Endothelial cell of umbilical vein (primary cell): ENCODE results near the gene CAMTA1. TPM values are rescaled to one million over a fixed set of nuclear protein-coding genes. Genes with fewer than 3 reads are reported as not detected.

Experiments
- BruUV-seq: library from RNA; stranded (reverse); fragments of 400-500 nt; replicated peaks from 2 replicates; lab custom pipeline; 2021; lab: Mats Ljungman, UMichigan
- CTCF ChIA-PET: fragments of 300-600, 350-600 bp; sonication (Branson Sonifier 250); formaldehyde crosslinking; loops from one replicate; lab custom pipeline; 2021; ENCODE audit warnings: antibody characterized with exemption, inconsistent platforms; lab: Charles Lee
- POLR2A ChIA-PET: fragments of 300-600, 350-600 bp; sonication (Branson Sonifier 250); formaldehyde crosslinking; loops from one replicate; lab custom pipeline; 2021; ENCODE audit warnings: antibody characterized with exemption, inconsistent platforms; lab: Charles Lee
- DNase-seq: peaks from one replicate; pipeline ENCODE4 v3.0.0-alpha.2; 2011; ENCODE audit warnings: low read depth, low spot score
- FAIRE-seq: peaks from 2 replicates; lab custom pipeline; 2011; peaks lifted over from hg19 to GRCh38; lab: Jason Lieb, UNC
- H2AFZ ChIP-seq: 2 replicates; pipeline ENCODE4 v1.6.0; 2012; ENCODE audit warnings: low read depth, low read length, control low read depth, inconsistent platforms
- H3K27ac ChIP-seq: 2 replicates; pipeline ENCODE4 v1.5.1; 2011; ENCODE audit warnings: low read depth, mild to moderate bottlenecking, control low read depth, low read length, moderate library complexity; ENCODE audit not compliant: insufficient read depth
- H3K27me3 ChIP-seq, 2 experiments: 2 replicates each; pipeline versions ENCODE4 v1.6.0 to v1.6.1; 2011; ENCODE audit warnings: low read length in 2 of 2, mixed read lengths in 1 of 2; ENCODE audit not compliant: control insufficient read depth in 2 of 2, insufficient read depth in 2 of 2
- H3K36me3 ChIP-seq, 2 experiments: 2 replicates in 1 of 2; 3 replicates in 1 of 2; pipeline ENCODE4 v1.5.1; 2011; ENCODE audit warnings: low read length in 2 of 2, mild to moderate bottlenecking in 1 of 2, moderate library complexity in 1 of 2; ENCODE audit not compliant: control insufficient read depth in 2 of 2, insufficient read depth in 2 of 2; ENCODE audit errors: extremely low read depth in 1 of 2
- H3K4me1 ChIP-seq: 3 replicates; pipeline ENCODE4 v1.5.1; 2011; ENCODE audit warnings: mild to moderate bottlenecking, low read length; ENCODE audit not compliant: control insufficient read depth, insufficient read depth; ENCODE audit errors: extremely low read depth
- H3K4me2 ChIP-seq: 2 replicates; pipeline ENCODE4 v1.6.1; 2011; ENCODE audit warnings: low read length, control low read depth, mixed read lengths; ENCODE audit not compliant: insufficient read depth
- H3K4me3 ChIP-seq, 3 experiments: fragments of 200-600 bp in 1 of 3; sonication (generic), shearing (Covaris generic) in 1 of 3; replicated peaks in 1 of 3; 2 replicates each; pipeline ENCODE4 v1.5.1; 2011 to 2016; ENCODE audit warnings: control low read depth in 3 of 3, low read length in 3 of 3, mild to moderate bottlenecking in 2 of 3, inconsistent platforms in 1 of 3, low read depth in 1 of 3, moderate library complexity in 1 of 3; ENCODE audit not compliant: insufficient read depth in 1 of 3
- H3K79me2 ChIP-seq: 2 replicates; pipeline ENCODE4 v1.6.0; 2012; ENCODE audit warnings: low read length, inconsistent platforms; ENCODE audit not compliant: control insufficient read depth, insufficient read depth
- H3K9ac ChIP-seq: replicated peaks from 2 replicates; pipeline ENCODE3; 2011; ENCODE audit warnings: low read length, control low read depth; ENCODE audit not compliant: insufficient read depth; ENCODE audit errors: extremely low read depth
- H3K9me1 ChIP-seq: replicated peaks from 3 replicates; pipeline ENCODE4 v1.6.0; 2011; ENCODE audit warnings: mild to moderate bottlenecking, low read length; ENCODE audit not compliant: control insufficient read depth, insufficient read depth; ENCODE audit errors: extremely low read depth
- H3K9me3 ChIP-seq: replicated peaks from 2 replicates; pipeline ENCODE4 v1.5.1; 2012; ENCODE audit warnings: low read length, inconsistent platforms; ENCODE audit not compliant: control insufficient read depth, insufficient read depth
- H4K20me1 ChIP-seq: replicated peaks from 2 replicates; pipeline ENCODE3; 2011; ENCODE audit warnings: mild to moderate bottlenecking, low read length; ENCODE audit not compliant: control insufficient read depth, insufficient read depth; ENCODE audit errors: extremely low read depth
- CTCF ChIP-seq, 2 donors: IDR thresholded peaks; 1 replicate in 1 of 2; 2 replicates in 1 of 2; pipeline ENCODE4 v1.5.1; 2011; ENCODE audit warnings: low read length in 2 of 2, mild to moderate bottlenecking in 2 of 2, moderate library complexity in 2 of 2, control low read depth in 1 of 2, inconsistent platforms in 1 of 2, low read depth in 1 of 2; ENCODE audit not compliant: insufficient read depth in 1 of 2; ENCODE audit errors: extremely low read depth in 1 of 2
- FOS ChIP-seq: IDR thresholded peaks from 2 replicates; pipeline ENCODE4 v1.6.1; 2011; ENCODE audit warnings: mild to moderate bottlenecking, low read length, moderate library complexity, borderline replicate concordance; ENCODE audit not compliant: insufficient read depth
- GATA2 ChIP-seq: IDR thresholded peaks from 2 replicates; pipeline ENCODE4 v1.7.0; 2011; ENCODE audit warnings: low read depth, mild to moderate bottlenecking, moderate library complexity, mixed read lengths, low read length; ENCODE audit not compliant: insufficient read length, insufficient read depth
- JUN ChIP-seq: IDR thresholded peaks from 2 replicates; pipeline ENCODE4 v1.6.1; 2011; ENCODE audit warnings: borderline replicate concordance, low read depth; ENCODE audit not compliant: insufficient read length, insufficient read depth
- MAX ChIP-seq: IDR thresholded peaks from 2 replicates; pipeline ENCODE4 v1.6.1; 2011; ENCODE audit not compliant: insufficient read depth, insufficient read length
- MYC ChIP-seq: IDR thresholded peaks from one replicate; pipeline ENCODE4 v1.6.1; 2011; ENCODE audit warnings: mild to moderate bottlenecking, low read depth, low read length
- POLR2A ChIP-seq: IDR thresholded peaks from 2 replicates; pipeline ENCODE4 v1.6.1; 2012; ENCODE audit warnings: low read depth, mild to moderate bottlenecking, control low read depth, low read length
- POLR2AphosphoS5 ChIP-seq: IDR thresholded peaks from 2 replicates; pipeline ENCODE4 v1.6.1; 2012; ENCODE audit warnings: low read depth, mild to moderate bottlenecking, control low read depth, low read length, moderate library complexity; ENCODE audit not compliant: insufficient read depth
- dilution Hi-C: fragments of 300-500 bp; cut with MboI; formaldehyde crosslinking; loops from one replicate; pipeline ENCODE4 v1.15.0; 2019; ENCODE audit warnings: low sequenced_read_pairs; ENCODE audit not compliant: extremely low pct_ligation_motif_present
- intact Hi-C: fragments of 100-400 bp; cut with micrococcal nuclease; formaldehyde crosslinking; loops from one replicate; pipeline ENCODE4 v1.10.0; 2022
- polyA plus RNA-seq, 4 experiments: library from polyadenylated mRNA; depleted of rRNA in 3 of 4; stranded (reverse) in 3 of 4; unstranded in 1 of 4; fragments of >200 nt; gene quantifications; 2 replicates each; pipeline versions ENCODE4 v1.2.1 to v1.2.3, GENCODE V29; 2011 to 2012; ENCODE audit warnings: missing spikeins in 1 of 4
- total RNA-seq: library from RNA; stranded (reverse); gene quantifications from 2 replicates; pipeline ENCODE4 v1.2.3, GENCODE V29; 2021

Gene CAMTA1
- total and polyA plus RNA-seq, 2 donors (not counting 3 experiments of a cell fraction or from before 2014, with no cell fraction given), result 50.8 to 92.7 TPM

- Histone ChIP-seq H3K27me3 (no peaks in the 10 kb centered on the region), H3K4me1 (no peaks in the 10 kb centered on the region), H3K9me1 (no peaks in the 10 kb centered on the region), H3K27ac (no peak overlapping the region), H2AFZ (no peak overlapping the region), H4K20me1 (no peaks in the 10 kb centered on the region), H3K9me3 (no peaks in the 10 kb centered on the region), H3K36me3 (no peaks in the 10 kb centered on the region), H3K4me3 (no peak overlapping the region), H3K79me2 (no peaks in the 10 kb centered on the region), H3K4me2 (no peak overlapping the region), H3K9ac (no peak overlapping the region)
- ChIA-PET CTCF (interaction anchor here (1.3 to 8.7 kb wide), 4 partner anchors 9 to 78 kb away, joined by 5 to 117 read pairs (median 27); no protein-coding TSS in a partner anchor), POLR2A (no interaction called here)
- DNase-seq (no peak), FAIRE-seq (no peak)
- no peak for TF ChIP-seq POLR2A
- no peak for TF ChIP-seq CTCF (IDR thresholded peaks at IDR 0.05; ENCODE audit: extremely low read depth in 1 of 2, insufficient read depth in 1 of 2, low read depth in 1 of 2, low read length in 2 of 2)
- no peak for TF ChIP-seq GATA2
- no peak for TF ChIP-seq POLR2AphosphoS5
- TF ChIP-seq MAX, result no peak
- TF ChIP-seq MYC, result no peak
- no peak for TF ChIP-seq JUN
- TF ChIP-seq FOS, result no peak
- intact Hi-C loops, result no loop called here
- no TSS peak for BruUV-seq
- dilution Hi-C loops, result no loop called here
These were observed 891.9 kb downstream of the CAMTA1 start for GRCh38 chr1:7677111-7677510.
